Measurements from ENCODE around the gene VPS33A.
"Not testable (repeated sequence)": the region's sequence is repeated elsewhere in the genome, so short reads cannot be mapped to it uniquely, and the experiment has no call there.

The VPS33A gene

GRCh38 chr12:122266230-122266901 is at the start of gene VPS33A:
VPS33A (minus strand) TSS chr12:122266494; CDS start chr12:122266408, 86 bp downstream.
- DNase-seq (ENCODE audit: low read depth in 2 of 2) = peak; percentile 85 to 92

GRCh38 chr12:122312926-122313325 is 46.6 kb upstream of the VPS33A start:
- no peak for DNase-seq (ENCODE audit: low read depth in 2 of 2)

GRCh38 chr12:122311696-122312095 is 45.4 kb upstream of the VPS33A start:
- no peak for DNase-seq (ENCODE audit: low read depth in 2 of 2)

GRCh38 chr12:122310626-122311333 is 44.5 kb upstream of the VPS33A start:
- no peak for DNase-seq (ENCODE audit: low read depth in 2 of 2)

GRCh38 chr12:122309564-122310121 is 43.3 kb upstream of the VPS33A start:
- DNase-seq (ENCODE audit: low read depth in 2 of 2) = no peak

- no peak for DNase-seq (ENCODE audit: low read depth in 2 of 2)
These were observed 42.5 kb upstream of the VPS33A start for GRCh38 chr12:122308811-122309210.

GRCh38 chr12:122306407-122306806 is 40.1 kb upstream of the VPS33A start:
- no peak for DNase-seq (ENCODE audit: low read depth in 2 of 2)

- no peak for DNase-seq (ENCODE audit: low read depth in 2 of 2)
These were observed 38.6 kb upstream of the VPS33A start for GRCh38 chr12:122304924-122305323.

- no peak for DNase-seq (ENCODE audit: low read depth in 2 of 2)
These were observed 36.8 kb upstream of the VPS33A start for GRCh38 chr12:122303068-122303467.

- no peak for DNase-seq (ENCODE audit: low read depth in 2 of 2)
These were observed 31.9 kb upstream of the VPS33A start for GRCh38 chr12:122298071-122298748.

- no peak for DNase-seq (ENCODE audit: low read depth in 2 of 2)
These were observed 31.2 kb upstream of the VPS33A start for GRCh38 chr12:122297494-122297893.

- DNase-seq (ENCODE audit: low read depth in 2 of 2) = no peak
These were observed 29.6 kb upstream of the VPS33A start for GRCh38 chr12:122295877-122296276.

- DNase-seq (ENCODE audit: low read depth in 2 of 2) = no peak
These were observed 26.8 kb upstream of the VPS33A start for GRCh38 chr12:122293081-122293480.

GRCh38 chr12:122291431-122291830 is 25.1 kb upstream of the VPS33A start:
- no peak for DNase-seq (ENCODE audit: low read depth in 2 of 2)

- DNase-seq (ENCODE audit: low read depth in 2 of 2) = no peak
These were observed 17.4 kb upstream of the VPS33A start for GRCh38 chr12:122283680-122284079.

GRCh38 chr12:122282061-122282460 is 15.8 kb upstream of the VPS33A start:
- no peak for DNase-seq (ENCODE audit: low read depth in 2 of 2)

- no peak for DNase-seq (ENCODE audit: low read depth in 2 of 2)
These were observed 9.9 kb upstream of the VPS33A start for GRCh38 chr12:122276242-122276641.

GRCh38 chr12:122275459-122275858 is 9.2 kb upstream of the VPS33A start:
- no peak for DNase-seq (ENCODE audit: low read depth in 2 of 2)

GRCh38 chr12:122265886-122266229 is 436 bp downstream of the VPS33A start:
- peak in 1 of 2 donors; percentile 19 for DNase-seq (ENCODE audit: low read depth in 2 of 2)

- no peak for DNase-seq (ENCODE audit: low read depth in 2 of 2)
These were observed 818 bp downstream of the VPS33A start for GRCh38 chr12:122265476-122265875.

- DNase-seq (ENCODE audit: low read depth in 2 of 2) = not testable (repeated sequence)
These were observed 5.6 kb downstream of the VPS33A start for GRCh38 chr12:122260735-122261134.

GRCh38 chr12:122258939-122259338 is 7.4 kb downstream of the VPS33A start:
- DNase-seq (ENCODE audit: low read depth in 2 of 2) = not testable (repeated sequence)

GRCh38 chr12:122258462-122258861 is 7.8 kb downstream of the VPS33A start:
- not testable (repeated sequence) for DNase-seq (ENCODE audit: low read depth in 2 of 2)
